DOHH2 (cell line): ENCODE measurements around the gene MYH6.

Experiments
- H3F3A ChIP-seq: fragments of 200-600 bp; sonication (generic), shearing (Covaris generic); 2 replicates; pipeline ENCODE4 v1.6.0; 2016; ENCODE audit warnings: antibody characterized with exemption, mild to moderate bottlenecking; ENCODE audit not compliant: control insufficient read depth, insufficient read depth
- H3K27ac ChIP-seq: fragments of 200-600 bp; sonication (generic); 2 replicates; pipeline ENCODE4 v1.5.1; 2014; ENCODE audit warnings: low read depth, mild to moderate bottlenecking, low read length, moderate library complexity
- H3K27me3 ChIP-seq: fragments of 200-600 bp; sonication (generic); 2 replicates; pipeline ENCODE4 v1.6.1; 2014; ENCODE audit warnings: mild to moderate bottlenecking, low read length, mixed read lengths; ENCODE audit not compliant: control insufficient read depth
- H3K36me3 ChIP-seq: fragments of 200-600 bp; sonication (generic); 2 replicates; pipeline ENCODE4 v1.6.1; 2014; ENCODE audit warnings: mild to moderate bottlenecking, low read length, moderate library complexity, mixed read lengths; ENCODE audit not compliant: control insufficient read depth
- H3K4me1 ChIP-seq: fragments of 200-600 bp; sonication (generic); 2 replicates; pipeline ENCODE4 v1.6.1; 2014; ENCODE audit warnings: mild to moderate bottlenecking, low read length, mixed read lengths; ENCODE audit not compliant: control insufficient read depth
- H3K4me2 ChIP-seq: fragments of 200-600 bp; sonication (generic); 2 replicates; pipeline ENCODE4 v1.6.0; 2014; ENCODE audit warnings: mild to moderate bottlenecking, low read length, moderate library complexity
- H3K4me3 ChIP-seq: fragments of 200-600 bp; sonication (generic); 2 replicates; pipeline ENCODE4 v1.5.1; 2014; ENCODE audit warnings: mild to moderate bottlenecking, low read length, mixed read lengths
- H3K79me2 ChIP-seq: fragments of 200-600 bp; sonication (generic); 2 replicates; pipeline ENCODE4 v1.6.1; 2014; ENCODE audit warnings: mild to moderate bottlenecking, low read length, mixed read lengths; ENCODE audit not compliant: control insufficient read depth
- H3K9me2 ChIP-seq: fragments of 200-600 bp; sonication (generic); replicated peaks from 2 replicates; pipeline ENCODE4 v1.6.1; 2014; ENCODE audit warnings: mild to moderate bottlenecking, low read length, mixed read lengths; ENCODE audit not compliant: control insufficient read depth
- H3K9me3 ChIP-seq: fragments of 200-600 bp; sonication (generic); 2 replicates; pipeline ENCODE4 v1.6.1; 2014; ENCODE audit warnings: antibody characterized with exemption, low read length, mixed read lengths; ENCODE audit not compliant: control insufficient read depth, insufficient read depth
- H4K20me1 ChIP-seq: fragments of 200-600 bp; sonication (generic); 2 replicates; pipeline ENCODE4 v1.6.0; 2014; ENCODE audit warnings: low read depth, mild to moderate bottlenecking, antibody characterized with exemption, low read length, moderate library complexity; ENCODE audit not compliant: control insufficient read depth, insufficient read depth
- CTCF ChIP-seq: fragments of 200-600 bp; sonication (generic); IDR thresholded peaks from one replicate; pipeline ENCODE4 v1.5.1; 2014; ENCODE audit warnings: antibody characterized with exemption, mild to moderate bottlenecking, low read depth, low read length; ENCODE audit not compliant: poor library complexity, severe bottlenecking
- EZH2phosphoT487 ChIP-seq: fragments of 200-600 bp; sonication (generic); IDR thresholded peaks from 2 replicates; pipeline ENCODE4 v1.6.1; 2017; ENCODE audit warnings: borderline replicate concordance, mild to moderate bottlenecking, antibody characterized with exemption, low read length, moderate library complexity, mixed read lengths

Gene MYH6

GRCh38 chr14:23351681-23352505 is 56.2 kb downstream of the MYH6 start:
- Histone ChIP-seq H3K4me2 (no peak overlapping the region), H3K79me2 (no peaks in the 10 kb centered on the region), H3K9me2 (no peaks in the 10 kb centered on the region), H3K9me3 (no peaks in the 10 kb centered on the region), H3K36me3 (no peaks in the 10 kb centered on the region), H3K27me3 (no peaks in the 10 kb centered on the region), H3K4me3 (no peak overlapping the region), H4K20me1 (no peaks in the 10 kb centered on the region), H3K4me1 (no peaks in the 10 kb centered on the region), H3F3A (no peaks in the 10 kb centered on the region), H3K27ac (no peak overlapping the region)
- no peak for TF ChIP-seq EZH2phosphoT487
- TF ChIP-seq CTCF = no peak

GRCh38 chr14:23349156-23349845 is 58.8 kb downstream of the MYH6 start:
- Histone ChIP-seq H3K79me2 (no peaks in the 10 kb centered on the region), H3K9me2 (no peaks in the 10 kb centered on the region), H3K4me3 (no peak overlapping the region), H3K9me3 (no peaks in the 10 kb centered on the region), H3K4me2 (no peak overlapping the region), H3K27me3 (no peaks in the 10 kb centered on the region), H3K27ac (no peak overlapping the region), H3F3A (no peaks in the 10 kb centered on the region), H4K20me1 (no peaks in the 10 kb centered on the region), H3K4me1 (no peaks in the 10 kb centered on the region), H3K36me3 (no peaks in the 10 kb centered on the region)
- no peak for TF ChIP-seq CTCF
- TF ChIP-seq EZH2phosphoT487 = no peak

- H4K20me1 ChIP-seq = no peaks in the 10 kb centered on the region
- H3K36me3 ChIP-seq = no peaks in the 10 kb centered on the region
- H3K27ac ChIP-seq = no peak overlapping the region
- no peaks in the 10 kb centered on the region for H3K4me1 ChIP-seq
- no peaks in the 10 kb centered on the region for H3K9me2 ChIP-seq
- TF ChIP-seq CTCF = no peak
- no peak for TF ChIP-seq EZH2phosphoT487
- H3K79me2 ChIP-seq = no peaks in the 10 kb centered on the region
- no peak overlapping the region for H3K4me3 ChIP-seq
- no peak overlapping the region for H3K4me2 ChIP-seq
- H3F3A ChIP-seq = no peaks in the 10 kb centered on the region
- H3K27me3 ChIP-seq = no peaks in the 10 kb centered on the region
- no peaks in the 10 kb centered on the region for H3K9me3 ChIP-seq
These were observed 59.8 kb downstream of the MYH6 start for GRCh38 chr14:23348297-23348655.
